Ishikawa (cell line): ENCODE results near the gene HMGXB4.

Source experiments
- CEBPB ChIP-seq: IDR thresholded peaks from 2 replicates; pipeline ENCODE4 v1.6.1; 2012
- CREB1 ChIP-seq: IDR thresholded peaks from 2 replicates; pipeline ENCODE4 v1.6.1; 2012; ENCODE audit warnings: low read depth
- EGR1 ChIP-seq: IDR thresholded peaks from 2 replicates; pipeline ENCODE4 v1.6.1; 2012
- EP300 ChIP-seq: IDR thresholded peaks from 2 replicates; pipeline ENCODE4 v1.6.1; 2012; ENCODE audit warnings: borderline replicate concordance
- FOXM1 ChIP-seq: IDR thresholded peaks from 2 replicates; pipeline ENCODE4 v1.6.1; 2012; ENCODE audit warnings: low read depth, borderline replicate concordance
- NFIC ChIP-seq: IDR thresholded peaks from 2 replicates; pipeline ENCODE4 v1.6.1; 2012
- RAD21 ChIP-seq: IDR thresholded peaks from 2 replicates; pipeline ENCODE4 v1.6.1; 2012; ENCODE audit warnings: low read depth
- TAF1 ChIP-seq: IDR thresholded peaks from 2 replicates; pipeline ENCODE4 v1.6.1; 2012; ENCODE audit warnings: low read depth, mild to moderate bottlenecking
- TCF12 ChIP-seq: IDR thresholded peaks from 2 replicates; pipeline ENCODE4 v1.6.1; 2012; ENCODE audit warnings: low read depth
- TEAD4 ChIP-seq: IDR thresholded peaks from 2 replicates; pipeline ENCODE4 v1.6.1; 2012
- YY1 ChIP-seq: IDR thresholded peaks from 2 replicates; pipeline ENCODE4 v1.6.1; 2012; ENCODE audit warnings: low read depth
- ZBTB7A ChIP-seq: IDR thresholded peaks from 2 replicates; pipeline ENCODE4 v1.6.1; 2012; ENCODE audit warnings: low read depth
- TF ChIP-seq, protein P1 (sequence below): IDR thresholded peaks from 2 replicates; pipeline ENCODE4 v1.6.1; 2012
- TF ChIP-seq, protein P2 (sequence below): IDR thresholded peaks from 2 replicates; pipeline ENCODE4 v1.6.1; 2012; ENCODE audit warnings: low read depth, mild to moderate bottlenecking
- TF ChIP-seq, protein P3 (sequence below): IDR thresholded peaks from 2 replicates; pipeline ENCODE4 v1.6.1; 2012

Gene HMGXB4

DNA sequence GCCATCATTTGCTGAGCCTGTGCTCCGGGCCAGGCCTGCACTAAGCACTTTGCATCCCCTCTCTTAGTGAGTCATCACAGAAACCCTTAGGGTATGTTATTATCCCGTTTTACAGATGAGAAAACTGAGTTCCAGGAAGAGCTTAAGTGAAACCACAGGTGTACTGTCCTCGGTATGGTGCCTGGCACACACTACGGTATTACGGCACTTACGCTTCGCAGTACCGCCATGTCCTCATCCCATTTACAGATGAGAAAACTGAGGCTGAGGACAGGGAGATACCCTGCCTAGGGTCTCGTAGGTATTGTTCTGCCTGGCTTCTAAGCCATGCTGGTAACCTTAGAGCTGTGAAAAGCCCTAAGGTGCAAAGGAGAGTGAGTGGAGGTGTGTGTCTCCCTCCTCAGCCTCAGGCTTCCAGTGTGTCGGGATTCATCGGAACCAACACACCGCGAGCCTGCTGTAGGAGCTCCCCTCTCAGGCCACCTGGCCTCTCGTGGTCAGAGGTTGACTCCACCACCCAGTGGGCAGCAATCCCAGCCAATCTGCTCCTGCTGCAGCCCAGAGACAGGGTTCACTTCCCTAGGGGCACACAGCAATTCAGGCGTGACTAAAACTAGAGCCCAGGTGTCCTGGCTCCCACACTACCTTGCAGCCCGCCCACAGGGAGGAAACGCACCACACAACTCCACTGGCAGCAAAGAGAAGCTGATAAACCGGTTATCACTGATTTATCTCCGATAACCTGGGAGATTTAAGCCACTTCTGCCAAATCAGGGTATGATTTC lies 84.0 kb downstream of the HMGXB4 start:
- TF ChIP-seq CEBPB (no peak), TEAD4 (no peak), NFIC (no peak), EP300 (no peak), FOXM1 (no peak), RAD21 (no peak), TCF12 (no peak), TAF1 (no peak), YY1 (no peak), EGR1 (no peak), CREB1 (no peak), ZBTB7A (no peak)
- TF ChIP-seq, protein P1, sequence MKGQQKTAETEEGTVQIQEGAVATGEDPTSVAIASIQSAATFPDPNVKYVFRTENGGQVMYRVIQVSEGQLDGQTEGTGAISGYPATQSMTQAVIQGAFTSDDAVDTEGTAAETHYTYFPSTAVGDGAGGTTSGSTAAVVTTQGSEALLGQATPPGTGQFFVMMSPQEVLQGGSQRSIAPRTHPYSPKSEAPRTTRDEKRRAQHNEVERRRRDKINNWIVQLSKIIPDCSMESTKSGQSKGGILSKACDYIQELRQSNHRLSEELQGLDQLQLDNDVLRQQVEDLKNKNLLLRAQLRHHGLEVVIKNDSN: no peak
- TF ChIP-seq, protein P2, sequence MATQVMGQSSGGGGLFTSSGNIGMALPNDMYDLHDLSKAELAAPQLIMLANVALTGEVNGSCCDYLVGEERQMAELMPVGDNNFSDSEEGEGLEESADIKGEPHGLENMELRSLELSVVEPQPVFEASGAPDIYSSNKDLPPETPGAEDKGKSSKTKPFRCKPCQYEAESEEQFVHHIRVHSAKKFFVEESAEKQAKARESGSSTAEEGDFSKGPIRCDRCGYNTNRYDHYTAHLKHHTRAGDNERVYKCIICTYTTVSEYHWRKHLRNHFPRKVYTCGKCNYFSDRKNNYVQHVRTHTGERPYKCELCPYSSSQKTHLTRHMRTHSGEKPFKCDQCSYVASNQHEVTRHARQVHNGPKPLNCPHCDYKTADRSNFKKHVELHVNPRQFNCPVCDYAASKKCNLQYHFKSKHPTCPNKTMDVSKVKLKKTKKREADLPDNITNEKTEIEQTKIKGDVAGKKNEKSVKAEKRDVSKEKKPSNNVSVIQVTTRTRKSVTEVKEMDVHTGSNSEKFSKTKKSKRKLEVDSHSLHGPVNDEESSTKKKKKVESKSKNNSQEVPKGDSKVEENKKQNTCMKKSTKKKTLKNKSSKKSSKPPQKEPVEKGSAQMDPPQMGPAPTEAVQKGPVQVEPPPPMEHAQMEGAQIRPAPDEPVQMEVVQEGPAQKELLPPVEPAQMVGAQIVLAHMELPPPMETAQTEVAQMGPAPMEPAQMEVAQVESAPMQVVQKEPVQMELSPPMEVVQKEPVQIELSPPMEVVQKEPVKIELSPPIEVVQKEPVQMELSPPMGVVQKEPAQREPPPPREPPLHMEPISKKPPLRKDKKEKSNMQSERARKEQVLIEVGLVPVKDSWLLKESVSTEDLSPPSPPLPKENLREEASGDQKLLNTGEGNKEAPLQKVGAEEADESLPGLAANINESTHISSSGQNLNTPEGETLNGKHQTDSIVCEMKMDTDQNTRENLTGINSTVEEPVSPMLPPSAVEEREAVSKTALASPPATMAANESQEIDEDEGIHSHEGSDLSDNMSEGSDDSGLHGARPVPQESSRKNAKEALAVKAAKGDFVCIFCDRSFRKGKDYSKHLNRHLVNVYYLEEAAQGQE: no peak
- TF ChIP-seq, protein P3, sequence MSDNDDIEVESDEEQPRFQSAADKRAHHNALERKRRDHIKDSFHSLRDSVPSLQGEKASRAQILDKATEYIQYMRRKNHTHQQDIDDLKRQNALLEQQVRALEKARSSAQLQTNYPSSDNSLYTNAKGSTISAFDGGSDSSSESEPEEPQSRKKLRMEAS: no peak

GRCh38 chr22:35342390-35342789 lies 85.1 kb downstream of the HMGXB4 start:
- no peak for TF ChIP-seq FOXM1
- TF ChIP-seq, protein P2: no peak
- TF ChIP-seq ZBTB7A: no peak
- TF ChIP-seq, protein P1: no peak
- TF ChIP-seq, protein P3: no peak
- no peak for TF ChIP-seq CREB1
- no peak for TF ChIP-seq EP300
- TF ChIP-seq NFIC: no peak
- no peak for TF ChIP-seq TEAD4
- no peak for TF ChIP-seq CEBPB

GRCh38 chr22:35343664-35344550 lies 86.6 kb downstream of the HMGXB4 start:
- TF ChIP-seq EGR1: no peak
- TF ChIP-seq, protein P1: no peak
- no peak for TF ChIP-seq YY1
- TF ChIP-seq, protein P3: no peak
- TF ChIP-seq CEBPB: no peak
- TF ChIP-seq TEAD4: no peak
- TF ChIP-seq NFIC: no peak
- no peak for TF ChIP-seq RAD21
- TF ChIP-seq FOXM1: no peak
- no peak for TF ChIP-seq TAF1
- no peak for TF ChIP-seq TCF12
- TF ChIP-seq, protein P2: no peak
- no peak for TF ChIP-seq ZBTB7A
- TF ChIP-seq CREB1: no peak
